ENCODE data around the gene FXYD1. TPM values are rescaled to one million over a fixed set of nuclear protein-coding genes. Genes with fewer than 3 reads are reported as not detected.
"Not testable (repeated sequence)": the region's sequence is repeated elsewhere in the genome, so short reads cannot be mapped to it uniquely, and the experiment has no call there.

FXYD1 gene
- total and polyA plus RNA-seq, 10 donors: 0.83 to 18.1 (median 10.8) TPM; not detected in 1

- no peak for DNase-seq
- H3K36me3 ChIP-seq: no peaks in the 10 kb centered on the region
- no peaks in the 10 kb centered on the region for H3K27me3 ChIP-seq (replicated peaks in 1 of 7)
- intact Hi-C loops (cut with DNase I; ENCODE audit: low total_unique reads): no loop called here
- H3K27ac ChIP-seq: no peak overlapping the region
- H3K4me3 ChIP-seq: no peak overlapping the region
- no peaks in the 10 kb centered on the region for H3K9me3 ChIP-seq
- peaks cover 9 to 32% (median 24%) of the 10 kb centered on the region in 6 donors for H3K4me1 ChIP-seq
- TF ChIP-seq POLR2A (IDR thresholded peaks at IDR 0.05): no peak
- TF ChIP-seq, protein P1, sequence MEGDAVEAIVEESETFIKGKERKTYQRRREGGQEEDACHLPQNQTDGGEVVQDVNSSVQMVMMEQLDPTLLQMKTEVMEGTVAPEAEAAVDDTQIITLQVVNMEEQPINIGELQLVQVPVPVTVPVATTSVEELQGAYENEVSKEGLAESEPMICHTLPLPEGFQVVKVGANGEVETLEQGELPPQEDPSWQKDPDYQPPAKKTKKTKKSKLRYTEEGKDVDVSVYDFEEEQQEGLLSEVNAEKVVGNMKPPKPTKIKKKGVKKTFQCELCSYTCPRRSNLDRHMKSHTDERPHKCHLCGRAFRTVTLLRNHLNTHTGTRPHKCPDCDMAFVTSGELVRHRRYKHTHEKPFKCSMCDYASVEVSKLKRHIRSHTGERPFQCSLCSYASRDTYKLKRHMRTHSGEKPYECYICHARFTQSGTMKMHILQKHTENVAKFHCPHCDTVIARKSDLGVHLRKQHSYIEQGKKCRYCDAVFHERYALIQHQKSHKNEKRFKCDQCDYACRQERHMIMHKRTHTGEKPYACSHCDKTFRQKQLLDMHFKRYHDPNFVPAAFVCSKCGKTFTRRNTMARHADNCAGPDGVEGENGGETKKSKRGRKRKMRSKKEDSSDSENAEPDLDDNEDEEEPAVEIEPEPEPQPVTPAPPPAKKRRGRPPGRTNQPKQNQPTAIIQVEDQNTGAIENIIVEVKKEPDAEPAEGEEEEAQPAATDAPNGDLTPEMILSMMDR (IDR thresholded peaks at IDR 0.05 in 8 of 11, conservative IDR thresholded peaks at IDR 0.05 in 3 of 11): no peak
- TF ChIP-seq POLR2AphosphoS5 (IDR thresholded peaks at IDR 0.05): no peak
- 71 to 91% (median 80%) methylated on average over 18 to 20 of the region's 20 CpGs; no CpG with 5 or more reads in 1 of the 5 donors for WGBS, 5 donors
Measured at GRCh38 chr19:35126624-35126959, 12.0 kb upstream of the FXYD1 start.

GRCh38 chr19:35127871-35128270, 10.8 kb upstream of the FXYD1 start:
- Histone ChIP-seq H3K4me1 (peaks cover 9 to 32% (median 24%) of the 10 kb centered on the region in 6 donors), H3K36me3 (no peaks in the 10 kb centered on the region), H3K27me3 (replicated peaks in 1 of 7) (no peaks in the 10 kb centered on the region), H3K27ac (no peak overlapping the region), H3K9me3 (no peaks in the 10 kb centered on the region), H3K4me3 (no peak overlapping the region)
- WGBS, 5 donors: 82 to 93% (median 93%) methylated on average over 5 to 7 of the region's 7 CpGs
- DNase-seq: no peak
- intact Hi-C loops (cut with DNase I; ENCODE audit: low total_unique reads): no loop called here
- TF ChIP-seq, protein P1 (IDR thresholded peaks at IDR 0.05 in 8 of 11, conservative IDR thresholded peaks at IDR 0.05 in 3 of 11): no peak
- TF ChIP-seq POLR2A (IDR thresholded peaks at IDR 0.05) (no peak), POLR2AphosphoS5 (IDR thresholded peaks at IDR 0.05) (no peak)

GRCh38 chr19:35128398-35129057, 10.1 kb upstream of the FXYD1 start:
- no peaks in the 10 kb centered on the region for H3K9me3 ChIP-seq
- intact Hi-C loops (cut with DNase I; ENCODE audit: low total_unique reads): no loop called here
- H3K4me3 ChIP-seq: no peak overlapping the region
- TF ChIP-seq, protein P1 (IDR thresholded peaks at IDR 0.05 in 8 of 11, conservative IDR thresholded peaks at IDR 0.05 in 3 of 11): no peak
- TF ChIP-seq POLR2A (IDR thresholded peaks at IDR 0.05): no peak
- TF ChIP-seq POLR2AphosphoS5 (IDR thresholded peaks at IDR 0.05): no peak
- no peaks in the 10 kb centered on the region for H3K36me3 ChIP-seq
- H3K27me3 ChIP-seq (replicated peaks in 1 of 7): no peaks in the 10 kb centered on the region
- H3K4me1 ChIP-seq: peaks cover 9 to 29% (median 21%) of the 10 kb centered on the region in 6 donors
- DNase-seq: no peak
- 84 to 93% (median 89%) methylated on average over 9 of the region's 9 CpGs for WGBS, 5 donors
- H3K27ac ChIP-seq: no peak overlapping the region

GRCh38 chr19:35129724-35130274, 8.8 kb upstream of the FXYD1 start:
- H3K4me3 ChIP-seq; H3K36me3 ChIP-seq; DNase-seq; H3K9me3 ChIP-seq; H3K27ac ChIP-seq; intact Hi-C loops (cut with DNase I; ENCODE audit: low total_unique reads); H3K27me3 ChIP-seq (replicated peaks in 1 of 7): not testable (repeated sequence)
- peaks cover 2 to 17% (median 8%) of the 10 kb centered on the region in 6 donors for H3K4me1 ChIP-seq
- 68 to 73% (median 72%) methylated on average over 14 of the region's 14 CpGs for WGBS, 5 donors

Data from spleen (tissue), 11 donors.